22Rv1 (cell line): ENCODE data around the gene PRR4.

Experiments used
- H3K27ac ChIP-seq: fragments of 450-650 bp; 2 replicates; pipeline ENCODE4 v1.5.1; 2017
- CTCF ChIP-seq: fragments of 450-650 bp; IDR thresholded peaks from 2 replicates; pipeline ENCODE4 v1.5.1; 2017; ENCODE audit warnings: mild to moderate bottlenecking
- ZFX ChIP-seq: fragments of 450-650 bp; IDR thresholded peaks from 2 replicates; pipeline ENCODE4 v1.6.1; 2017; ENCODE audit warnings: antibody characterized with exemption, borderline replicate concordance

PRR4 gene

DNA sequence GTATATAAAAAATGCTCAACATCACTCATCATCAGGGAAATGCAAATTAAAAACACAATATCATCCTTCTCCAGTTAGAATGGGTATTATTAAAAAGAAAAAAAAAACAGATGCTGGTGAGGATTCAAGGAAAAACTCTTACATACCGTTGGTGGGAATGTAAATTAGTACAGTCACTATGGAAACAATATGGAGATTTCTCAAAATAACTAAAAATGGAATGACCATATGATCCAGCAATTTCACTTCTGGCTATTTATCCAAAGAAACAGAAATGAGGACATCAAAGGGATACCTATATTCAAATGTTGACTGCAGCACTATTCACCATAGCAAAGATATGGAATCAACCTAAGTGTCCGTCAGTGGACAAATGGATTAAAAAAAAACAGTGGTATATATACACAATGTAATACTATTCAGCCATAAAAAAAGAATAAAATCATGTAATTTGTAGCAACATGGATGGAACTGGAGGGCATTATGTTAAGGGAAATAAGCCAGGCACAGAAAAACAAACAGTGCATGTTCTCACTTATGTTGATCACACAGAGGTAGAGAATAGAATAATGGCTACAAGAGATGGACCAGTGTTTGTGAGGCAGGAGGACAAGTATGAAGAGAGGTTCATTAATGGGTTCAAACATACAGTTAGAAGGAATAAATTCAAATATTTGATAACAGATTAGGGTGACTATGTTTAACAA, 14.4 kb upstream of the PRR4 start:
- TF ChIP-seq CTCF (no peak), ZFX (no peak)
- H3K27ac ChIP-seq, result no peak overlapping the region

DNA sequence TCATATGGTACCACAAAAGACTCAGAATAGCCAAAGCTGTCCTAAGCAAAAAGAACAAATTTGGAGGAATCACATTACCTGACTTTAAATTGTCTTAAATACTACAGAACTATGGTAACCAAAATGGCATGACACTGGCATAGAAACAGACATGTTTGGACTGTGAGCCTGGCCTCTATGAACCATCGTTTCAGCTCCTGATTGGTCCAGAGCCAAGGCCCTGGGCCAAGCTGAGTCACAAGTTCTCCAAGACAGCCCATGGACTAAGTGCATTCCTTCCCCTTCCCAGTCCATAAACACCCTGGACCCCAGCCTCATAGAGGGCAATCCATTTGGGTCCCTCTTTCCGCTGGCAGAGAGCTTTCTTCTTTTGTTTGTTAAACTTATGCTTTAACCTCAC, 12.1 kb upstream of the PRR4 start:
- H3K27ac ChIP-seq, result no peak overlapping the region
- TF ChIP-seq CTCF (no peak), ZFX (no peak)

- H3K27ac ChIP-seq, result no peak overlapping the region
- no peak for TF ChIP-seq CTCF
- TF ChIP-seq ZFX, result no peak
Observed at GRCh38 chr12:10855807-10856206, 6.5 kb upstream of the PRR4 start.

GRCh38 chr12:10853776-10854175, 4.5 kb upstream of the PRR4 start:
- no peak overlapping the region for H3K27ac ChIP-seq
- TF ChIP-seq ZFX, result no peak
- no peak for TF ChIP-seq CTCF

DNA sequence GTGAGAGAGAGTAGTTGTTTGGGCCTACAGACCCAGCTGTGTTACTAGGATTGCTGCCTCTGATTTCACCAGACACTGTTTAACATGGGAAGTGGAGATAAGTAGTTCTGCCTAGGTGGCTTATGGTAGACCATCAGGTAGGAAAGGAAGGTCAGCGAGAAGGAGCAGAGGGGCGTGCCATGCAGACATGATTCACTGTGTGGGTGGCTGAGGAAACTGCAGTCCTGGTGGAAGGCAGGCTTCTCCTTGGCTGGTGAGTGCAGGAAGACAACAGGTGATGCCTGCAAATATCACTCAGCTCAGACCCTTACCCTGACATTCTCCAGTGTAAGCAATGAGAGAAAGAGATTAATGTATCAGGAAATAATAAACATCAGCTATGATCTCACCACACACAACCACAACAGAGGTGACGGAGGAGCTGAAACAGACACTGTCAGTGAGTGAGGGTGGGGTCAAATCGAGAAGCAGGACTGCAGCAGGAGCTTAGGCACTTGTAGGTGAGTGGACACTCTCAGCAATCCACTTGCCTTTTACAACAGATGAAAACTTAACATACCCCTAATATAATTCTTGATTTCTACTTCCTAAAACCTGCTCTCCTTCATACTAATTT, 2.1 kb upstream of the PRR4 start:
- H3K27ac ChIP-seq, result no peak overlapping the region
- TF ChIP-seq ZFX, result no peak
- no peak for TF ChIP-seq CTCF

GRCh38 chr12:10847744-10848143, 1.5 kb downstream of the PRR4 start:
- H3K27ac ChIP-seq, result no peak overlapping the region

More at GRCh38 chr12:10847744-10848143, 1.5 kb downstream of the PRR4 start:
- TF ChIP-seq CTCF (no peak), ZFX (no peak)
